ENCODE data around the gene VENTX.

VENTX gene

GRCh38 chr10:133258066-133258817, 20.6 kb downstream of the VENTX start:
- Histone ChIP-seq H3K27ac (peak overlapping the region; percentile 91 to 100 (median 97)), H3K9ac (peak overlapping the region; percentile 79 to 95 (median 86))

DNA sequence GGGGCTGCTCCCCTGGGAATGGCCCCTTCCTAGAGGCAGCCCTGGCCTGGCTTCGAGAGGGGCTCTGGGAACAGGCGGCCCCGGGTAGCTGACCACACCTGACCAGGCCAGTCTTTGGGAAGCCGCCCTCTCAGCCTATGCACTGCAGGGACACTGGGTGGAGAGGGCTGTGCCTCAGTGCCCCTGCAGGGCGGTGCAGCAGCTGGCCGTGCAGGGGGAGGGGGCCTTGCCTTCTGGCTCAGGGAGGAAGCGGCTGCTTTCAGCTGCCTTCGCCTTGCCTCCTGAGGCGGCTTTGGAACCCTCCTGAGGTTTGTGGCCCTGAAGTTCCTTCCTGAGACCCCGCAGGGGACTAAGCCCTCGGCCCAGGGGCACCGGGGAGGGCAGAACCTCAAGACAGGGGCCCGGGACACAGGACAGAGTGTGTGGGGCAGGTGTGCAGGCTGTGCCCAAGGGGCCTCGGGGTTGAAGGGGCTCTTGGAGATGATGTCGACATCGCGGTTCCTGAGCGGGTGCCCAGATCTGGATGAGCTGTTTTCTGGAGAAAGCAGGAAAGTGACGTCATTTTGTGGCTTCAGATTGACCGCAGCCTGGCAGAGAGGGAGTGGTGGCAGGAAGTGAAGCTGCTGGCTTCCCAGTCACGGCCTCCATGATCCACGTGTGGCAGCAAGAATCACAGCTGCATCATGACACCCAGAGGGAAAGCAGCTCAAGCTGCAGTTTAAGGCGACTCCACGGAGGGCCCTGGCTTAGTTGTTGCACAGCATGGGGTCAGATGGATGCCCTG, 21.4 kb downstream of the VENTX start:
- H3K27me3 ChIP-seq, result peaks cover 0 to 19% (median 6%) of the 10 kb centered on the region in 11 experiments; a peak in 10 of 22 replicates
- peaks cover 87 to 93% (median 91%) of the 10 kb centered on the region in 10 experiments for H3K4me1 ChIP-seq
- H3K4me3 ChIP-seq, result peak overlapping the region; percentile 15 to 75 (median 48); a peak in 17 of 20 replicates
- H3K9me3 ChIP-seq (replicated peaks in 1 of 11), result no peaks in the 10 kb centered on the region
- H3K36me3 ChIP-seq, result no peaks in the 10 kb centered on the region
- peak overlapping the region; percentile 79 to 95 (median 86) for H3K9ac ChIP-seq
- H3K4me2 ChIP-seq, result peak overlapping the region; percentile 86 to 100 (median 99)
- TF ChIP-seq Cebpa-rat (IDR thresholded peaks at IDR 0.05), result peak in 10 of 11 experiments; percentile 66 to 97 (median 92); a peak in 20 of 22 replicates
- H4K20me1 ChIP-seq, result peaks cover 0 to 20% (median 0%) of the 10 kb centered on the region in 11 experiments; a peak in 4 of 22 replicates
- peak overlapping the region; percentile 91 to 100 (median 97) for H3K27ac ChIP-seq

More at GRCh38 chr10:133258066-133258817, 20.6 kb downstream of the VENTX start:
- Histone ChIP-seq H3K4me3 (peak overlapping the region; percentile 19 to 75 (median 48); a peak in 18 of 20 replicates), H3K36me3 (no peaks in the 10 kb centered on the region), H3K4me1 (peaks cover 82 to 93% (median 91%) of the 10 kb centered on the region in 10 experiments), H3K9me3 (replicated peaks in 1 of 11) (no peaks in the 10 kb centered on the region), H3K4me2 (peak overlapping the region; percentile 86 to 100 (median 99)), H3K27me3 (peaks cover 0 to 14% (median 3%) of the 10 kb centered on the region in 11 experiments; a peak in 10 of 22 replicates), H4K20me1 (peaks cover 0 to 20% (median 0%) of the 10 kb centered on the region in 11 experiments; a peak in 4 of 22 replicates)
- TF ChIP-seq Cebpa-rat (IDR thresholded peaks at IDR 0.05), result no peak

DNA sequence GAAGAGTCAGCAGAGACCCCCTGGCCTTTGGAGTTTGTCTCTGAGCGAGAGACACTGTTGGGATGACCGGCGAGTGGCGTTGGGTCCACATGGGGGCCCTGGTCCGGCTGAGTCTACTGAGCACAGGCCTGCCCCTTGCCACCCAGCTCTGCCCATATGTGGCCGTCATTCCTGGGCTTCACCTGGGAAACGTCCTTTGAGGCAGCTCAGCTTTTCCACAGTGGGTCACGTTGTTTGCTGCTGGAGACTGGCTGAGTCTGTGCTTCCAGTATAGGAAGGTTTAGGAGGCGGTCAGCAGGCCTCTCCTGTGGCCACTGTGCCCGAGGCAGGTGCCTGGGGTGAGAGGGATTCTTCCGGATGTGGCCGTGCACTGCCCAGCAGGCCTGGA, 21.9 kb downstream of the VENTX start:
- Histone ChIP-seq H3K9me3 (replicated peaks in 1 of 11) (no peaks in the 10 kb centered on the region), H4K20me1 (peaks cover 0 to 20% (median 0%) of the 10 kb centered on the region in 11 experiments; a peak in 6 of 22 replicates), H3K36me3 (no peaks in the 10 kb centered on the region), H3K27me3 (peaks cover 0 to 19% (median 6%) of the 10 kb centered on the region in 11 experiments; a peak in 10 of 22 replicates), H3K4me1 (peaks cover 87 to 93% (median 91%) of the 10 kb centered on the region in 10 experiments), H3K4me3 (peak overlapping the region in 8 of 10 experiments; percentile 10 to 75 (median 54); a peak in 15 of 20 replicates), H3K9ac (peak overlapping the region; percentile 78 to 95 (median 85); a peak in 20 of 22 replicates), H3K4me2 (peak overlapping the region; percentile 86 to 100 (median 97)), H3K27ac (peak overlapping the region; percentile 91 to 100 (median 96); a peak in 21 of 22 replicates)
- TF ChIP-seq Cebpa-rat (IDR thresholded peaks at IDR 0.05), result no peak

GRCh38 chr10:133260895-133261725, 23.5 kb downstream of the VENTX start:
- peaks cover 75 to 92% (median 82%) of the 10 kb centered on the region in 10 experiments for H3K4me1 ChIP-seq
- peaks cover 0 to 19% (median 6%) of the 10 kb centered on the region in 11 experiments; a peak in 10 of 22 replicates for H3K27me3 ChIP-seq
- peak overlapping the region; percentile 81 to 100 (median 92) for H3K27ac ChIP-seq
- peak overlapping the region; percentile 57 to 75 (median 64) for H3K4me3 ChIP-seq
- H4K20me1 ChIP-seq, result peaks cover 0 to 20% (median 0%) of the 10 kb centered on the region in 11 experiments; a peak in 6 of 22 replicates
- H3K9ac ChIP-seq, result peak overlapping the region; percentile 82 to 90 (median 86)
- no peak for TF ChIP-seq Cebpa-rat (IDR thresholded peaks at IDR 0.05)
- H3K4me2 ChIP-seq, result peak overlapping the region; percentile 86 to 100 (median 97)
- no peaks in the 10 kb centered on the region for H3K36me3 ChIP-seq
- no peaks in the 10 kb centered on the region for H3K9me3 ChIP-seq (replicated peaks in 1 of 11)

DNA sequence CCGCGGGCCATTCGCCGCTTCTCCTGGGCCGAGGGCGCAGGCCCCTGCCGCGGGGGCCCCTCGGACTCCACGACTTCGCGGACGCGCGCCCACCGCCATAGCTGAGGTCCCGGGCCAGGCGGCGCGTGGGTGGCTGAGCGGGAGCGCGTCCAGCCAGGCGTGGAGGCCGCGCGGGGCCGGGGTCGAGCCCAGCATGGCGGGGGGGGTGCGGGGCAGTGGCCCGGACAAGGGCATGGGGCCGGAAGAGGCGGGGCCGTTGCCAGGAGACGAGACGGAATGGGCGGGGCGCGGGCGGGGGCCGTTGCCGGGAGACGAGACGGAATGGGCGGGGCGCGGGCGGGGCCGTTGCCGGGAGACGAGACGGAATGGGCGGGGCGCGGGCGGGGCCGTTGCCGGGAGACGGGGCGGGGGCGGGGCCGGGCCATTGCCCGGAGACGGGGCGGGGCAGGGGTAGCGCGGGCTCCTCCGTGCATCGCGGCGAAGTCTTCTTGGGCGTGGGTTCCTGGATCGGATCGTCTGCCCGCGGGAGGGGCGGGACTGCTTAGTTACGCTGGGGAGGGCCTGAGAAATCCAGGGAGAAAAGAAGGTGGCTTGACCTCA, 24.2 kb downstream of the VENTX start:
- H3K4me1 ChIP-seq, result peaks cover 68 to 89% (median 75%) of the 10 kb centered on the region in 10 experiments
- peak overlapping the region; percentile 81 to 100 (median 92) for H3K27ac ChIP-seq
- no peak for TF ChIP-seq Cebpa-rat (IDR thresholded peaks at IDR 0.05)
- H3K36me3 ChIP-seq, result no peaks in the 10 kb centered on the region
- peak overlapping the region; percentile 82 to 90 (median 86) for H3K9ac ChIP-seq
- no peaks in the 10 kb centered on the region for H3K9me3 ChIP-seq (replicated peaks in 1 of 11)
- peaks cover 0 to 23% (median 0%) of the 10 kb centered on the region in 11 experiments; a peak in 6 of 22 replicates for H4K20me1 ChIP-seq
- H3K27me3 ChIP-seq, result peaks cover 0 to 19% (median 6%) of the 10 kb centered on the region in 11 experiments; a peak in 10 of 22 replicates
- H3K4me2 ChIP-seq, result peak overlapping the region; percentile 86 to 100 (median 97)
- H3K4me3 ChIP-seq, result peak overlapping the region; percentile 57 to 75 (median 64)

GRCh38 chr10:133262696-133263095, 25.0 kb downstream of the VENTX start:
- peak overlapping the region in 6 of 10 experiments; percentile 31 to 57 (median 46); a peak in 9 of 20 replicates for H3K4me3 ChIP-seq
- no peaks in the 10 kb centered on the region for H3K9me3 ChIP-seq (replicated peaks in 1 of 11)
- no peak for TF ChIP-seq Cebpa-rat (IDR thresholded peaks at IDR 0.05)
- peak overlapping the region in 5 of 11 experiments; percentile 8 to 48 (median 37); a peak in 6 of 22 replicates for H3K27ac ChIP-seq
- peak overlapping the region in 6 of 11 experiments; percentile 26 to 66 (median 47); a peak in 8 of 22 replicates for H3K9ac ChIP-seq
- H3K4me2 ChIP-seq, result peak overlapping the region; percentile 71 to 94 (median 79)
- peaks cover 0 to 23% (median 0%) of the 10 kb centered on the region in 11 experiments; a peak in 6 of 22 replicates for H4K20me1 ChIP-seq
- H3K36me3 ChIP-seq, result peaks cover 0 to 5% (median 0%) of the 10 kb centered on the region in 11 experiments; a peak in 2 of 22 replicates
- peaks cover 60 to 81% (median 66%) of the 10 kb centered on the region in 10 experiments for H3K4me1 ChIP-seq
- H3K27me3 ChIP-seq, result peaks cover 0 to 19% (median 6%) of the 10 kb centered on the region in 11 experiments; a peak in 10 of 22 replicates

DNA sequence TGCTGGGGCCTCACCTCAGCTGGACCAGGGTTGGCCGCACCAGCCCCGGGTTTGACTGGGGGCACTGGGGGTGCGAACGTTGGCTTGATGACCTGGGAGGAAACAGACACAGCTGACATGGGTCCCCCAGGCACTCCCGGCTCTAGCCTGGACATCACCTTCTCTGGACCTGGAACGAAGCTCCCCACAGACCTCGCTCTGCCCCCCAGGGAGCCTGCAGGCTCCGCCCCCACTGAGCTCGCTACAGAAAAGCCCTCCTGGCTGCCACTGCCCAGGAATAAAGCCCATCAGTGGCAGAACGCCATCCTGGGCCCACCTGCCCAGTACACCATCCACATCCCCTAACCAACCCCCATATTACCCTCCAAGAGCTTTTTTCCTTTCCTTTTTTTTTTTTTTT, 26.0 kb downstream of the VENTX start:
- H4K20me1 ChIP-seq, result peaks cover 0 to 14% (median 0%) of the 10 kb centered on the region in 11 experiments; a peak in 6 of 22 replicates
- H3K9me3 ChIP-seq (replicated peaks in 1 of 11), result no peaks in the 10 kb centered on the region
- H3K9ac ChIP-seq, result peak overlapping the region in 1 of 11 experiments; percentile 10; a peak in 1 of 22 replicates
- peaks cover 0 to 19% (median 6%) of the 10 kb centered on the region in 11 experiments; a peak in 10 of 22 replicates for H3K27me3 ChIP-seq
- H3K4me1 ChIP-seq, result peaks cover 50 to 71% (median 56%) of the 10 kb centered on the region in 10 experiments
- H3K36me3 ChIP-seq, result peaks cover 0 to 14% (median 0%) of the 10 kb centered on the region in 11 experiments; a peak in 6 of 22 replicates
- no peak overlapping the region for H3K4me3 ChIP-seq
- no peak for TF ChIP-seq Cebpa-rat (IDR thresholded peaks at IDR 0.05)
- no peak overlapping the region for H3K27ac ChIP-seq
- peak overlapping the region; percentile 34 to 91 (median 78); a peak in 20 of 22 replicates for H3K4me2 ChIP-seq
